Stimulated activated CD4-positive, alpha-beta T cell treated with anti-CD3 and anti-CD28 coated beads, Interleukin-2, amount 100 ng/mL, for 24 hours (primary cell): Measurements from ENCODE around the gene ZNF211.

ENCODE experiments used
- DNase-seq, 2 donors: peaks; one replicate each; pipeline ENCODE4 v3.0.0-alpha.2; 2020

Gene ZNF211

DNA sequence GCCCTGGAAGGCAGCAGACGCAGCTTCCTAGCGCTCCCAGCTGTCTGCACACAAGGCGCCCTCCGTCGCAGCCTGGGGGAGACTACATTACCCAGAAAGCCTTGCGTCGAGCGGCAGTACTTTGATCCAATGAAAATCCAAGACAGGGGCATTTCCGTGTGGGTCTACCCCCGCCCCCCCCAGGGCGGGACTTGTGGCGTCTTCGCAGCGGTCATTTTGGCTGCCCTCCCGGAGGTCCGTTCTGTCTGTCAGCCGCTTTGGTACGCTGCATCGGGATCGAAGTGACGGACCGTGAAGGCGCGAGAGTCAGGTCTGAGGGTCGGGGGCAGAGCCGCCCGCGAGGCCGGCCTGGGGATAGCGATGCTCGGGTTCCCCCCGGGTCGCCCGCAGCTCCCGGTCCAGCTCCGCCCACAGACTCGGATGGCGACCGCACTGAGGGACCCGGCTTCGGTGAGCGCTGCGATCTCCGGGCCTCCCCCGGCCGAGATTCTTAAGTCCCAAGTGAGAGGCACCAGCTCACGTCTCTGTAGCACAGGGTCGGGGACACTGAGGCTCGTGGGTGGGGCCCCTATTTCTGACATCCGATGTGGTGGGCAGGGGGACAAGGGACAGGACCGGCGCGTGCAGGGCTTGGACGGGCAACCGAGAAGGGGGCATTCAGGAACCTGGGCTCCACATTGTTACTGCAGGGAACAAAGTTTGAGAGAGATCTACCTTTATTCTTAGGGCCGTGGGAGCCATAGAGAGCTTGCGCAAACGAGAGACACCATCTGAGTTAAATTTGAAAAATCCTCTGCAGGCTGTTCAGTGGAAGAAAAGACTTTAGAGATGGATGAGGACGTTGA lies at the start of gene ZNF211:
ZNF211 (plus strand) TSS at position 182 of the 845 bp plus-strand sequence; CDS start at position 361, 179 bp downstream.
- DNase-seq, result peak; percentile 85 to 88

DNA sequence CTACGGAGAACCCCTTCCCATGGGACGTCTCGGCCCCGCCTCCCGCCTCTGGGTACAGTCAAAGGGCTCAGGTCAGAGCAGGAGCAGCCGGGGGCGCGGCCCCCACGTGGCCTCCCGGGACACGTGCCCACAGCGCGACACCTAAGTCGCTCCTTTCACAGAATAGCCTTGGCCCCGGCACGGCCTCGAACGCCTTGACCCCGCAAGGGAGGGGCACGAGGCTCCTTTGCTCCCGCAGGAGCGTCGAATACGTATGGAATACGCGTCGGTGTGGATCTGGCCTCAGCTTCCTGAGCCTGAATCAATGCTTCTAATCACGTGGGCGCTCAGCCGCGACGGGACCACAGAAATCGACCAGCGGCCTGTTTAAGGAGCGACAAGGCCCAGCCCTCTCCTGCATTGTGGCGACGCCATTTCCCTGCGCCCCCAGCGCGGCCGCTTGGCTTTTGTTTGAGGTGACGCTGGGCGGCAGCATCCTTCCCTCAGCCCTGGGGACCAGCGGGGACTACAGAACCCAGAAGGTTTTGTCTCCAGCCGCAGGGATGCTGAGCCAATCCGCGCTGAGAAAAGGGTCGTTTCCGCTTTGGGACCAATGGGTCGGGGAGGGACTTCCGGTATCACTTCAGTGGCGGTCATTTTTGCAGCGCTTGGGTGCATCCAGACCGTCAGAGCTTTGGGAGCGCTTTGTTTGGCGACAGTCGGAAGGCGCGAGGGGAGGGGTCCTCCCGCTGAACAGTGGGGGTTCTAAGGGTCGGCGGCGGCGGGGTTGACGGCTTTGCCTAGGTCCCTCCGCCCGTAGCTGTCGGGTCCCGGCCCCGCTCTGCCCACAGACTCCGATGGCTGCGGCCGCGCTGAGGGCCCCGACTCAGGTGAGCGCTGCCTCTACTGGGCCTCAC lies 49.2 kb upstream of the ZNF211 start, which contains the start of gene ZIK1:
ZIK1 (plus strand) TSS at position 625 of the 896 bp plus-strand sequence; CDS start at position 837, 212 bp downstream.
- DNase-seq, result peak; percentile 77 to 86

DNA sequence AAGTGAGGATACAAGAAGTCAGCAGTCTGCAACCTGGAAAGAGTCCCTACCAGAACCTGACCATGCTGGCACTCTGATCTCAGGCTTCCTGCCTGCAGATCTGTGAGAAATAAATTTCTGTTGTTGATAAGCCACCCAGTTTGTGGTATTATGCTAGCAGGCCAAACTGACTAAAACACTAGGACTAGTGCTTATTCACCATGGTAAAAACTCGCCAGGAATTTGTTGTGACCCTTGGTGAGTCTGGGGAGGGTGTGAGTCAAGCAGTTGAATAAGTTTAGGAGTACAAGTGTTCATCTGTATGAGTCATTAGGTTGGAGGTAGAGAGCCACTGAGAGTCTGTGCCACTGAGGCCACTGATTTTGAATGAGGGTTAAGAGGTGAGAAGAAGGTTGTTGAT lies 45.4 kb upstream of the ZNF211 start:
- DNase-seq, result no peak

DNA sequence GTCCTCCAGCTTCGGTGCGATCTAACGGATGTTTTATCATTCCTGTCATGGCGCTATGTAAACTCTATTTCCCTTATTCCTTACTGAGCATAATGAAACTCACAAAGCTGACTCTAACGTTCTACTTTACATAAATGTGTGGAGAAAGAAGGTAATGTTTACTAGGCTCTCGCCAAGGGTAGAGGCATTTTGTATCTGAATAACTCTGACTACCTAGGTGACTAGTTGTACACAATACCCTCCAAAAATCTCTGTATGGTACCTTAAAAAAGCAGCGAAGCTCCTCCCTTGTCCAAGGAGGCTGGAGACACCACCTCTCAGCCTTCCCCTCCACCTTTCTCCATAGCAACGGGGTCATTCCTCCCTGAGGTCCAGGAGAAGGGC lies 33.6 kb upstream of the ZNF211 start:
- no peak for DNase-seq

DNA sequence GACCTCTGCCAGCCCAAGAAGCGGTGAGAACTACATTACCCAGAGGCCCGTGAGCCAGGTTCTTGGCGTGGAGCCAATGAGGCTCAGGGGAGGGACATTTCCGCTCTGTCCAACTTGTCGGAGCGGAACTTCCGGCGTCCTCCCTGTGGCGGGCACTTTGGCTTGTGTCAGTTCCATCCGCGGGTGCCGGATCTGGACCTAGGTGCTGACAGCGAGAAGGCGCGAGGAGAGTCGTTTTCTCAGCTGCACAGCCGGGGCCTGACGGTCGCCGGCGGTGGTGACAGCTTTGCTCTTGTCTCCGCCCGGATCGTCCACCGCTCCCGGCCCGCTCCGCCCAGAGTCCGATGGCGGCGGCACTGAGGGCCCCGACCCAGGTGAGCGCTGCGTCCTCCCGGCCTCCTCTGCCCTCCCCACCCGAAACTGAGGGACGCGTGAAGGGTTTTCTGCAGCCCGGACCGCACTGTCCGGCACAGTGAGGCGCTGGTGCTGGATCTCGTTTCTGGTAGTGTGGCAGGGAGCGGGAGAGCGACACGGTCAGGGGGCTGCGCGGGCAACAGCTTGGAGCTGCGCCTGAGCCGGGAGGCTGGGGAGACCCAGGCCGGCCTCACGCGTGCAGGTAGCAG lies 33.1 kb upstream of the ZNF211 start, which contains the start of gene ZNF530:
ZNF530 (plus strand) TSS at position 125 of the 623 bp plus-strand sequence. CDS start 4,461 bp downstream, outside the sequence.
- DNase-seq, result peak; percentile 91

DNA sequence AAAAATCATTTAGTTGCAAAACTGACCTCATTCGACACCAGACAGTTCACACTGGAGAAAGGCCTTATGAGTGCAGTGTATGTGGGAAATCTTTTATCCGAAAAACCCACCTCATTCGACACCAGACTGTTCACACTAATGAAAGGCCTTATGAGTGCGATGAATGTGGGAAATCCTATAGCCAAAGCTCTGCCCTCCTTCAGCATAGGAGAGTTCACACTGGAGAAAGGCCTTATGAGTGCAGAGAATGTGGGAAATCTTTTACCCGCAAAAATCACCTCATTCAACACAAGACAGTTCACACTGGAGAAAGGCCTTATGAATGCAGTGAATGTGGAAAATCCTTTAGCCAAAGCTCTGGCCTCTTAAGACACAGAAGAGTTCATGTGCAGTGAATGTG lies 26.0 kb upstream of the ZNF211 start:
- no peak for DNase-seq

DNA sequence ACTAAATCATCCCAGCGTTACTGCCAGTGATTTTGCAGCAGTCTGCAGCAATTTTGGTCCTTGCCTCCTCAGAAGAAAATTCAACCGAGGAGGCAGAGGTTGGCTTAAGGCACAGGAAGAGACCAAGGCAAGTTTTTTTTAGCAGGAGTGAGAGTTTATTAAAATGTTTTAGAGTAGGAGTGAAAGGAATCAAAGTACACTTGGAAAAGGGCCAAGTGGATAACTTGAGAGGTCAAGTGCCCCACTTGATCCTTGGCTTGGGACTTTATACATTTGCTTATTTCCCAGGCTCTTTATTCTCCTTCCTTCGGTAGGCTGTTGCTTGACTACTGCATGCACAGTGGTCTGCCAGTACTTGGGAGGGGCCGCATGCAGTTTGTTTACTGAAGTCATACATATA lies 21.9 kb upstream of the ZNF211 start:
- no peak for DNase-seq

DNA sequence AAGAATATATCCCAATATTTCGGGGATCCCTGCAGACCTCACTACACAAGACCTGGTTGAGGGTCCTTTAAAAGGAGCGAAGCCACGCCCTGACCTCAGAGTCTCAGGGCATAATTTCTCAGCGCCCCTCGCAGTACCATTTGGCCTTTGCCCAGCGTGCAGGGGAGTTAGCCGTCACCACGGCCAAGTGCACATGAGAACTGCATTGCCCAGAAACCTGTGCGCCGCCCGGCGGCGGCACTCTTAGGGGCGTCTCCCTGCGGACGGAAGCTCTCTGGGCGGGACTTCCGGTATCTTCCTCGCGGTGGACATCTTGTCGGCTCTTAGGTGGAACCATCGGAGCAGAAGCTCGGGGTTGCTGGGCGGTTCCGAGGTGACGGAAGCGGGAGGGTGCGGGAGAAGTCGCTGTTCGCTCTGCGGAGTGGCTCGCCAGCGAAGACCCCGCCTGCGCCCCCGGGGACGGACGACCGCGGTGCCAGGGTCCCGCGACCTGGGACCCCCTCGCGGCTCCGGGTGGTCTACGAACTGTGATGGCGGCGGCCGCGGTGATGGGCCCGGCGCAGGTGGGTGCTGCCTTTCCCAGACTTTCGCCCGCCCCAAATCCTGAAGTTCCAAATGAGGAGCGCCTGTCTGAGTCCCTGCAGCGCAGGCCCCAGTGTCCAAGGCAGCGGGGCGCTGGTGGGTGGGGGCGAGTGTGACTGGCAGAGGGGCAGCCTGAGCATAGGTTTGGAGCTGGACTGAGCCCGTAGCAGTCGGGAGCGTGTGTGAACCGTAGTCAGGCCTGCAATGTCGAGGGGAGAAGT lies 18.8 kb upstream of the ZNF211 start, which contains the start of gene ZNF134:
ZNF134 (plus strand) TSS at position 302 of the 803 bp plus-strand sequence. CDS start 5,227 bp downstream, outside the sequence.
- peak; percentile 89 to 92 for DNase-seq

DNA sequence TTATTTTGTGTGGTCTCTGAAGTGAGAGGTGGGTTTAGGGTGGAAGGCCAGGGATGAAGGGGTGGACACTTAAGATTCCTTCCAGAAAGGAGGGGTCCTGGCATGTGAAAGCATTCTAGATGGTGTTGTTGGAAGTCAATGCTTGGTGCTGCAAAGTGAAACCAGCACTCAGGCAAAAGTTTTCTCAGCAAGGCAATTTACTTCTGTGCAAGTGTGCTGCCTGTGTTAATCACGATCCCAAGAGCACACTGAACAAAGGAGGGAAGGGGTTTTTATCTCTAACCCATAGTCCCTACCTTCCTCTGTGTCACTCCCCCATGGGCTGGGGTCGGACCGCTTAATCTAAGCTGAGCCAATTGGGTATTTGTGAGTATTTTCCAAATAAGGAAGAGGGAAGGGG lies 17.6 kb upstream of the ZNF211 start:
- no peak for DNase-seq

DNA sequence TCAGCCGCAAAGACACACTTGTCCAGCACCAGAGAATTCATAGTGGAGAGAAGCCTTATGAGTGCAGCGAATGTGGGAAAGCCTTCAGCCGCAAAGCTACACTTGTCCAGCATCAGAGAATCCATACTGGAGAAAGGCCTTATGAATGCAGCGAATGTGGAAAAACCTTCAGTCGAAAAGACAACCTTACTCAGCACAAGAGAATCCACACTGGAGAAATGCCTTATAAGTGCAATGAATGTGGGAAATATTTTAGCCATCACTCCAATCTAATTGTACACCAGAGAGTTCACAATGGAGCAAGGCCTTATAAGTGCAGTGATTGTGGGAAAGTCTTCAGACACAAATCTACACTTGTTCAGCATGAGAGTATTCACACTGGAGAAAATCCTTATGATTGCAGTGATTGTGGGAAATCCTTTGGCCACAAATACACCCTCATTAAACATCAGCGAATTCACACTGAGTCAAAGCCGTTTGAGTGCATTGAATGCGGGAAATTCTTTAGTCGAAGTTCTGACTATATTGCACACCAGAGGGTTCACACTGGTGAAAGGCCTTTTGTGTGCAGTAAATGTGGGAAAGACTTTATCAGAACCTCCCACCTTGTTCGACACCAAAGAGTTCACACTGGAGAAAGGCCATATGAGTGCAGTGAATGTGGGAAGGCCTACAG lies 12.2 kb upstream of the ZNF211 start:
- DNase-seq, result no peak

DNA sequence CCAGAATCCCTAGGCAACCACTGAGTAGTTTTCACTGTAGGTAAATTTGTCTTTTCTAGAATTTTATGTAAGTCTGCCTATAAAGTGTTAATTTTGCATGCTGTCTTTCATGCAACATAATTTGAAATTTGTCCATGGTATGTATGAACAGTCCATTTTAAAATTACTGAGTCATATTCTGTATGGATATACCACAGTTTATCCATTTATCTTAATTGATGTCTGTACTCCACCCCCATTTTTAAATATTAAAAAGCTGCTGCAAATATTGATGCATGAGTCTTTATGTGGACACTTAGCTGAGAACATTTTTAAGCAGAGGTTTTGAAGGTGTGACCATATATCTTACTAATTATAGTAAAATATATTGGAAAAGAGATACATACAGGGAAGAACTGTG lies 9.9 kb upstream of the ZNF211 start:
- no peak for DNase-seq

DNA sequence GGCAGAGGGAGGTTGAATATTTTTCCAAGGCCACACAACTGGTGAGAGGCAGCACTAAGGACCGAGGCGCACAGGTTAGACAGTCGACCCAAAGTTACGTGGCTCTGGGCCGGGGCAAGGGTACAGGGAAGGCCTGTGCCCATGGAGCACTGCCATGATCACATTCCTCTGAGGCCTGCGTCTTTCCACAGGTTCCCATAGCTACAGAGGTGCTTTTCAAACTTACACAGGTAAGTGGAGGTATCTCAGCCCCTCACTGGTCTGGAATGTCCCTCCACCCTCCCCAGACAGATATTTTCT lies 814 bp downstream of the ZNF211 start:
- no peak for DNase-seq

DNA sequence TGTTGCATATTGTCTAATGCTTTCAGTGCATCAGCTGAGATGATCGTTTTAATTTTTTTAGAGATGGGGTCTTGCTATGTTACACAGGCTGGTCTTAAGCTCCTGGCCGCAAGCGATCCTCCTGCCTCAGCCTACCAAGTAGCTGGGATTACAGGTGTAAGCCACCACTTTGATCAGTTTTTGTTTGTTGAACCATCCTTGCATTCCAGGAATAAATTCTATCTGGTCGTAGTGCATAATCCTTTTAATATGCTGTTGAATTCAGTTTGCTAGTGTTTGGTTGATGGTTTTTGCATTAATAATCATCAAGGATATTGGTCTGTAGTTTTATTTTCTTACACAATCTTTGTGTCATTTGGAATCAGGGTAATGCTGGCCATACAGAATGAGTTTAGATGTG lies 4.4 kb downstream of the ZNF211 start:
- no peak for DNase-seq

DNA sequence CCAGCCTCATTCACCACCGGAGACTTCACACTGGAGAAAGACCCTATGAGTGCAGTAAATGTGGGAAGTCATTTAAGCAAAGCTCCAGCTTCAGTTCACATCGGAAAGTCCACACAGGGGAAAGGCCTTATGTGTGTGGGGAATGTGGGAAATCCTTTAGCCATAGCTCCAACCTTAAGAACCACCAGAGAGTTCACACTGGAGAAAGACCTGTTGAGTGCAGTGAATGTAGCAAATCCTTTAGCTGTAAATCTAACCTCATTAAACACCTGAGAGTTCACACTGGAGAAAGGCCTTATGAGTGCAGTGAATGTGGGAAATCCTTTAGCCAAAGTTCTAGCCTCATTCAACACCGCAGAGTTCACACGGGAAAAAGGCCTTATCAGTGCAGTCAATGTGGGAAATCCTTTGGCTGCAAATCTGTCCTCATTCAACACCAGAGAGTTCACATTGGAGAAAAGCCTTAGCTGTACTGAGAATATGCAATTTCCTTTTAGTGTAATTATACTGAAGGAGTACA lies 8.8 kb downstream of the ZNF211 start:
- no peak for DNase-seq

DNA sequence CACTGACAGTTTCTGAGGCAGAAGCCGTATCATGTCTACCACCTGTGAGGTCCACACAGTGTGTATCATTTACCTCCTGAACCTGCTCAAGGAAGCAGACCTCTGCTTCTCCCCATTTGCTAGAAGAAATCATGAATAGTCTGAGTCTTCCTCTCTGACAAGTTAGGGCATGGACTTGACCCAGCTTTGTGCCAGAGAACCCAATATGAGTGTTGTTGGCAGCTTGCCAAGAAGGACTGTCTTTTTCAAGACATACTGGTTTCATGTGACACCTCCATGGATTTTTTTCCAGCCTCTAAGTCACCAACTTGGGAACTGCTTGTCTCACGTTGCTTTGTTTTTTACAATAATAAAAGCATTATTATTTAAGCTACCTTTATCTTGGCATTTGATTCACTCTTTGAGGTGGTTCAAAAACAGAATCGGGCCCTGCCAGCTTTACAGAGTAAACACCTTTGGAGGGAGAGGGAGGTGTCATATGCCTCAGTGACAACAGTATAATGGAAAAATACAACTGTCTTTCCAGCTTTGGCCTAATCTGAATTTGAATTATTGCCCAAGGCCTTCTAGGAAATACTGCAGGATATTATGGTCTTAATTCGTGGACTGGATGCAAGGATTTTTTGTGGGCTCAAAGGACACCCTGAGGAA lies 9.6 kb downstream of the ZNF211 start:
- DNase-seq, result no peak

DNA sequence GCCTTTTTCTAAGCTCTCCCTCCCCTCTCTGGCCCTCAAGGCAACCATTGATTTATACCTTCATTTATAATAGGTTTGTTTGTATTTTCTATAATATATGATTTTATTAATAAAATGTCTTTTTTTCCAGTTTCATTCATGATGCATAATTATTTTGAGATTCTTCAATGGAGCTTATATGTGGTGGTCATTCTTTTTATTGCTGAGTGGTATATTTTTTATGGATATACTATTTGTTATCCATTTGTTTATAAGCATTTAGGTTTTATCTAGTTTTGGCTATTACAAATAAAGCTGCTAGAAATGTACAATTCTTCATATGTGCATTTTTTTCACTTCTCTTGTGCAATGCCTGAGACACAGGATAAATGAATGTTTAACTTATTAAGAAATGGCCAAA lies 10.8 kb downstream of the ZNF211 start:
- DNase-seq, result no peak

DNA sequence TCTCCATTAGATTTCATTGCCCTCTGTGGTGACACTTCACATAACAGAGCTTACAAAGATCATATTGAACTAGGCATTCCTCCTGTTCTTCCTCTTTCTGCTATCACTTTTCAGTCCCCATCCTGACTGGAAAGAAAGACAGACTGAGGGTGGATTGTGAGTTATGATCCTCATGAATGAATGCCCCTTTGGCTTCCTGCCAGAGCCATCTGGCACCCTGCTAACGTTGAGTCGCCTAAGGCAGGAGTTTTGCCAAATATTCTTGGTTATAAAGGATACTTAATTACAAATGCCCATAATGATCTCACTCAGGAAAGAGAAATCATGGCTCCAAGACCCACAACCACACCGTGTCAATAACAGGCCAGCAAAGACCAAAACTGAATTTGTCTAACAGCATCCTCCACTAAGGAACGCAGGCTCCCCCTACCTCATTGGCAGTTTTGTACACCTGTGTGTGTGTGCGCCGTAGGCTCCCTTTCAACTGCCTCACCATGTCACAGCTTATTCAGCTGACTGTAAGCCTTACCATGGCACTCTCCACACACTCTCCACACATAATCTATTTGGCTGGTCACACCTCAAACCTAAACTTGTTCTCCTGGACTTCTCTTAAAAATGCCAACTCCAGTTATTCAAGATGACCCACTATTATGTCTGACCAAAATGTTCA lies 15.5 kb downstream of the ZNF211 start:
- DNase-seq, result no peak

DNA sequence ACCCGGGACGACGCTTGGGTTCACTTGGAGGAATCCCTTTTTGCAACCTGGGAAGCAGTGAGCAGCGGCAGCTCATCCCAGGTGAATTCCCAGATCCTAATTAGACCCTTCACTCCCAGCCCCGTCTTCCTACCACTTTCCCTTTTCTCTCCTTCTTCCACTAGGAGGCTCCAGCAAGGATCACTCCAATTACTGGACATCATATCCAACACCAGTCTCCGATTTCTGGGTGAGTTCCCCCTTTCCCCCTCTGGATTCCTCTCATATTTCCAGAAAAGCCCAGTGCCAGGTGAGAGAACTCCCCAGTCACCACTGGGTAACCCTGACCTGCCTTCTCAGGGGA lies 18.7 kb downstream of the ZNF211 start:
- no peak for DNase-seq

DNA sequence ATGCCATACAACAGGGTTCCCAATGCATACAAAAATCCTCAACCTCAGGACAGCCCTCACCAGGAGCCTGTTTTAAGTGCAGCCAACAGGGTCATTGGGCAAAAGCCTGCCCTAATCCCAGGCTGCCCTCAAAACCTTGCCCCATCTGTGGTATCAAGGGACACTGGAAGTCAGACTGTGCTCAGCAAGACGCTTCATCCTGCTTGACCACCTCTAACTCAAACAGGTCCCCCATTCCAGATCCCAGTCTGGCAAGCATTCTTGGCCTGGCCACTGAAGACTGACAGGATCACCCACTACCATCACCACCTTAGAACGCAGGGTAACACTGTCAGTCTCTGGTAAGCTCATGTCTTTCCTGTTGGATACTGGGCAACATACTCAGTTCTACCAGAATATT lies 20.7 kb downstream of the ZNF211 start:
- no peak for DNase-seq

DNA sequence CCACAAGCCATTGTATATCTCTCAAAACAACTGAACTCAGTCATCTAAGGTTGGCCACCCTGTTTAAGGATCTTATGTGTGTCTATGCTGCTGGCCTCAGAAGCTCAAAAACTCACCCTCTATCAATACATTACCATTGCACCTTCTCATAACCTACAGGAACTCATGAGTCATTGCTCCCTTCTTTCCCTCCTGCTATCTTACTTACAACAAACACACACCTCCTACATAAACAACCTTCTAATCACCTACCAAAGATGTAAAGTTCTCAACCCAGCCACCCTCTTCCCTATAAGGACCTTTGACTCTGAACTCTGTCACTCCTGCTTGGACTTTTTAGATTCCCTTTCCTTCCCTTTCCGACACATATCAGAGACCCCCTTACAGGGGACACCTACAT lies 22.5 kb downstream of the ZNF211 start:
- DNase-seq, result no peak

DNA sequence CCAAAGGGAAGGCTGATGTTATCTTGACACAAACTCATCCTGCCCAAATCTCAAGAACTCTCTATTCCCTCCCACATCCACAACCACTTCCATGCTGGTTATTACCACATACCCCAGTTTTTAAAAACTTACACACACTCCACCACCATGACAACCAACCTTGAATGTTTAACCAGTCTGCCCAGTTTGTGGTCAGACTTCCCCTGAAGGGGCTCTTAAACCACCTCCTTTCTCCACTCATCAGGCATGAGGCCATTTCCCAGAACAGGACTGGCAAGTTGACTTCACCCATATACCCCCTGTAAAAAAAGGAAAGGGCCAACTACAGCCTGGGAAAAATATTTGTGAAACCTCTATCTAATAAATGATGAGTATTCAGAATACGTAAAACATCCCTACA lies 23.4 kb downstream of the ZNF211 start:
- DNase-seq, result no peak
